ENCODE results near the gene PRR20G. TPM values are rescaled to one million over a fixed set of nuclear protein-coding genes. Genes with fewer than 3 reads are reported as not detected.

PRR20G gene
- total and polyA plus RNA-seq, 8 donors: not detected

DNA sequence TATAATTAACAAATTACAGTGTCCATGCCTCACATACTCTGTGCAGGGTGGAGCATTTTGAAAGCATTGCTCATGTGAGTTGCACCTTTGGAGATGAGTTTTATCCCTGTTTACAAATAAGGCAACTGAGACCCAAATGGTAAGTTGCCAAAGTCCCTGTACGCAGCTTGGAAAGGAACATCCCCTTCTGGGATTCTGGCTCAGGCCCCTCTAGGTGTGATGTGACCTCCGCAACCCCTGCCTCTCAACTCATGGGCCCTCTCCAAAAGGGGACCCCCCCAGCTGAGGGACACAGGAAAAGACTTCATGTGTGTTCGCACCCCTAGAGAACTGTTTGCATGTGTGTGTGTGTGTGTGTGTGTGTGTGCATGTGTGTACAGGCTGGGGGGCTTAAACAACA lies 25.3 kb downstream of the PRR20G start:
- no peak for DNase-seq
- Histone ChIP-seq H3K4me3 (no peak overlapping the region), H3K36me3 (no peaks in the 10 kb centered on the region), H3K27ac (no peak overlapping the region), H3K9me3 (peaks cover 0 to under 1% (median 0%) of the 10 kb centered on the region in 4 donors), H3K27me3 (peaks cover 0 to 9% (median 0%) of the 10 kb centered on the region in 3 donors), H3K4me1 (no peaks in the 10 kb centered on the region)
- intact Hi-C loops (cut with DNase I; ENCODE audit: low total_unique reads): no loop called here
- 92 to 98% (median 95%) methylated on average over 3 of the region's 3 CpGs for WGBS, 5 donors
- TF ChIP-seq POLR2AphosphoS5 (IDR thresholded peaks at IDR 0.05) (no peak), POLR2A (IDR thresholded peaks at IDR 0.05) (no peak), EP300 (IDR thresholded peaks at IDR 0.05) (no peak)
- TF ChIP-seq, protein P1, sequence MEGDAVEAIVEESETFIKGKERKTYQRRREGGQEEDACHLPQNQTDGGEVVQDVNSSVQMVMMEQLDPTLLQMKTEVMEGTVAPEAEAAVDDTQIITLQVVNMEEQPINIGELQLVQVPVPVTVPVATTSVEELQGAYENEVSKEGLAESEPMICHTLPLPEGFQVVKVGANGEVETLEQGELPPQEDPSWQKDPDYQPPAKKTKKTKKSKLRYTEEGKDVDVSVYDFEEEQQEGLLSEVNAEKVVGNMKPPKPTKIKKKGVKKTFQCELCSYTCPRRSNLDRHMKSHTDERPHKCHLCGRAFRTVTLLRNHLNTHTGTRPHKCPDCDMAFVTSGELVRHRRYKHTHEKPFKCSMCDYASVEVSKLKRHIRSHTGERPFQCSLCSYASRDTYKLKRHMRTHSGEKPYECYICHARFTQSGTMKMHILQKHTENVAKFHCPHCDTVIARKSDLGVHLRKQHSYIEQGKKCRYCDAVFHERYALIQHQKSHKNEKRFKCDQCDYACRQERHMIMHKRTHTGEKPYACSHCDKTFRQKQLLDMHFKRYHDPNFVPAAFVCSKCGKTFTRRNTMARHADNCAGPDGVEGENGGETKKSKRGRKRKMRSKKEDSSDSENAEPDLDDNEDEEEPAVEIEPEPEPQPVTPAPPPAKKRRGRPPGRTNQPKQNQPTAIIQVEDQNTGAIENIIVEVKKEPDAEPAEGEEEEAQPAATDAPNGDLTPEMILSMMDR (IDR thresholded peaks at IDR 0.05): no peak

DNA sequence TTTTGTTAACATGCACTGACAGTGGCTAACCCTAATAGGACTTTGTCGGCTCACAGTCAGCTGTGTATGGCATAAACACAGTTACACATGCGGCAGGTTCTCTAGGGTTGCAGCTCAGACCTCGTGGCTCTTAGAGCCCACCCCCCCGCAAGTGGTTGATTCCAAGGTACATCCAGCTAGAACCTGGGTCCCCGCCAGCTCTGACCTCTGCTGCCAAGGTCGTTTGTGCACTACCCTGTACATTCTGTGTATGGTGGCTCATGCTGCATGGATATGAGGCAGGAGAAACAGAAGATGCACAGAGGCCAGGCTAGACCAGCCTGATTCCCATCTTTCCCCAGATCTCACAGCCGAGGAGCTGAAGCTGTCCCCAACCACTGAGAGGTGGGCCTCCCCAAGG lies 25.9 kb downstream of the PRR20G start:
- intact Hi-C loops (cut with DNase I; ENCODE audit: low total_unique reads): no loop called here
- H3K36me3 ChIP-seq: no peaks in the 10 kb centered on the region
- WGBS, 5 donors: 73 to 79% (median 77%) methylated on average over 4 to 7 of the region's 7 CpGs
- no peaks in the 10 kb centered on the region for H3K4me1 ChIP-seq
- H3K9me3 ChIP-seq: no peaks in the 10 kb centered on the region
- no peak for TF ChIP-seq POLR2A (IDR thresholded peaks at IDR 0.05)
- TF ChIP-seq, protein P1 (IDR thresholded peaks at IDR 0.05): no peak
- TF ChIP-seq EP300 (IDR thresholded peaks at IDR 0.05): no peak
- TF ChIP-seq POLR2AphosphoS5 (IDR thresholded peaks at IDR 0.05): no peak
- H3K27ac ChIP-seq: no peak overlapping the region
- no peak overlapping the region for H3K4me3 ChIP-seq
- peaks cover 0 to 9% (median 0%) of the 10 kb centered on the region in 3 donors for H3K27me3 ChIP-seq
- no peak for DNase-seq

DNA sequence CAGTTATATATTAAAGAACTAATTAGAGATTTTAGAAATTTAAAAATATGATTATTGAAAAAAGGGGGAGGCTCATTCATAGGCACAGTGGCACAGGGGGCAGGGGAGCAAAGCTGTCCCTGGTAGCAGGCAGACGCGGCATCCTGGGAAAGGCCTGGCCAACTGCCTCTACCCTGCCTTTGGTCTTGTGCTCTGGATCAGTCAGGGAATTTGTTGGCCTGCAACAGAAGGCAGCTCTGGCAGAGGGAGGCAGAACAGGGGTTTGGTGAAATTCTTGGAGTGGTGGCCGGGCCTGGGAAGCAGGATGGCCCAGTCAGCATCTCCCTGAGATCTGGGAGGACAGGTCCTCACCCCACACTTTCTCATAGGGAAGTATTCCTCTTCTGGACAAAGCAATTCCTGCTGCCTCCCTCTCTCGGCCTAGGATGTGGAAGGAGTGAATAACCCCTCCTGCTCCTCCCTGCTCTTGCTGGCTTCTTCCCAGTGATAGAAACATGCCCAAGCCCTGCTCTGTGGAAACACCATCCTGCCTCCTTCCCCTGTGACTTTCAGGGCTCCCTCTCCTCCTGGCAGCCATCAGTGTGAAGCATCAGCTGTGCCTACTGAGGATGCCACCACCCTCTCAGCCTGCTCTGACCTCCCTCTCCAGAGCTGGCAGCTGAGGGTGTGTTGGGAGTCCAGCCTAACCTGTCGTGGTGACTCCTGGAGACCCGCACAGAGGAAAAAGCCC lies 26.9 kb downstream of the PRR20G start:
- 61 to 84% (median 79%) methylated on average over 6 of the region's 6 CpGs for WGBS, 5 donors
- Histone ChIP-seq H3K27ac (no peak overlapping the region), H3K27me3 (peaks cover 0 to 9% (median 0%) of the 10 kb centered on the region in 3 donors), H3K4me3 (no peak overlapping the region), H3K9me3 (no peaks in the 10 kb centered on the region), H3K4me1 (no peaks in the 10 kb centered on the region), H3K36me3 (no peaks in the 10 kb centered on the region)
- TF ChIP-seq, protein P1 (IDR thresholded peaks at IDR 0.05): no peak
- no peak for TF ChIP-seq POLR2AphosphoS5 (IDR thresholded peaks at IDR 0.05)
- no peak for TF ChIP-seq EP300 (IDR thresholded peaks at IDR 0.05)
- TF ChIP-seq POLR2A (IDR thresholded peaks at IDR 0.05): no peak
- intact Hi-C loops (cut with DNase I; ENCODE audit: low total_unique reads): no loop called here
- no peak for DNase-seq

DNA sequence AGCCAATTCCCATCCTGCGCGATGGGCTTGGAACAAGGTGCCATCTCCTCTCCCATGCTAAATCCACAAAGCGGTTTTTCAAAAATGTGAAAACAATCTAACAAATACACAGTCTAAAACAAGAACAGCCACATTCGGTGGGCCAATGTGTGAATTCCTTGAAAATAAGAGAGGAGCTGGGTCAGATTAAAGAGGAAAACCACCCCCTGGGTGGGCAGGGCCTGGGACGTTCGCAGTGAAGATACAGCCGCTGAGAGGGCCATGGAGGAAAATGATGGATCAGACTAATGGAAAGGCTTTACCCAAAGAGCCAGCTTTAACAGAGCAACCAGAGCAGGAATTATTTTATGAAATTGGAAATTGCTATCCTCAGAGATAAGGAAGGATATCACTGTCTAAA lies 27.4 kb downstream of the PRR20G start:
- no peak overlapping the region for H3K4me3 ChIP-seq
- H3K4me1 ChIP-seq: no peaks in the 10 kb centered on the region
- TF ChIP-seq EP300 (IDR thresholded peaks at IDR 0.05): no peak
- no peak for TF ChIP-seq POLR2A (IDR thresholded peaks at IDR 0.05)
- TF ChIP-seq, protein P1 (IDR thresholded peaks at IDR 0.05): no peak
- no peak for TF ChIP-seq POLR2AphosphoS5 (IDR thresholded peaks at IDR 0.05)
- H3K27me3 ChIP-seq: peaks cover 0 to 9% (median 0%) of the 10 kb centered on the region in 3 donors
- intact Hi-C loops (cut with DNase I; ENCODE audit: low total_unique reads): no loop called here
- WGBS, 5 donors: 80 to 89% (median 87%) methylated on average over 7 of the region's 7 CpGs
- H3K27ac ChIP-seq: no peak overlapping the region
- no peaks in the 10 kb centered on the region for H3K9me3 ChIP-seq
- no peak for DNase-seq
- no peaks in the 10 kb centered on the region for H3K36me3 ChIP-seq

Data from stomach (tissue), 9 donors.